NCI-H2029 (cell line): ENCODE results near the gene TFE3.
"Not testable (repeated sequence)": the region's sequence is repeated elsewhere in the genome, so short reads cannot be mapped to it uniquely, and the experiment has no call there.

Experiments used
- DNase-seq: peaks from one replicate; lab custom pipeline; 2025; lab: John Stamatoyannopoulos, UW

Gene TFE3

DNA sequence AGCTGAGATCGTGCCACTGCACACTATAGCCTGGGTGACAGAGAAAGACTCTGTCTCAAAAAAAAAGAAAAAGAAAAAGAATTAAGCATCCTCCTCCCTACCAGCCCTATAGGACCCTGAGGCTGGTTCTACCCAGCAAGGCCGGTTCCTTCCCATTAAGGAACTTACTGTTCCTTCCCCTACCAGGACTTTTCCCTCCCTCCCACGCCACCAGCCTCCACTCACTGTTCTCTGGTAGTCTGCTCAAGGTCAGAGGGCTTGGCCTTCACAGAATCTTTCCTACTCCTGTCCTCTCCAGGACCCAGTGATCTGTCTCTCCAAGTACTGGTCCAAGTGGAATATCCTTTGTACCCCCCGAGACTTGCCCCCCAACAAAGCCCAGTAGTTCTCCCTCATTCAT is 42.5 kb downstream of the TFE3 start:
- no peak for DNase-seq

DNA sequence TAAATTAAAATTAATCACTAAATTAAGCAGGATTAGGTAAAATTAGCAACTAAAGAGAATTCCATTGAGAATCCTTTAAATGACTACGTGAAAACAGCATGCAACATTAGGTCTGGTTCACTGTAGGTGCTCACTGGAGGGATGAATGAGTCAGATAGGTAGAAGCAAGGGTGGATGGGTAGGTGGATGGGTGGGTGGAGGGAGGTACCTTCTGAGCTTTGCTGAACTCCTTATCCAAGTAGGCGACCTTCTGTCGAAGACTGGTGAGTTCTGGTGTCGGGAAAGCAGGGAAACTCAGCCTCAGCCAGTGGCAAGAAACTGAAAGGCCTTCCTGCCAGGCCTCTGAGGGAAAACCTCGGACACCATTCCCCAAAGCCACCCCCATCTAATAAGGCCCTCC is 44.1 kb downstream of the TFE3 start:
- no peak for DNase-seq

DNA sequence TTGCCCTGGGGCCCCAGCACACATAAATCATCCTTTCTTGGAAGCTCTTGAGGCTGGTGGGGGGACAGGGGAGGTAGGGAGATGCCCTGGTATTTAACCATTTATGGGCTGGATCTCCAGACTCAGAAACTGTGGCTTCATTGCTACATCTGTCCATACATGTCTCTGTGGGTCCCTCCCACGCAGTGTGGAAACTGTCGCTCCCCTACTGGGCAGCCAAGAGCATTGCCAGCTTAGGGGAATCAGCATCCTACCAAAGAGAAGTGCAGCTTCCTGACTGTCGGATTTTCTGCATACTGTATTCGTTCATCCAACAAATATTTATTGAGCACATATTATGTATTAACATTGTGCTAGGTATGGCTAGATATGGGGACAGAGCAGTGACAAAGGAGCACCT is 44.8 kb downstream of the TFE3 start:
- DNase-seq: no peak

DNA sequence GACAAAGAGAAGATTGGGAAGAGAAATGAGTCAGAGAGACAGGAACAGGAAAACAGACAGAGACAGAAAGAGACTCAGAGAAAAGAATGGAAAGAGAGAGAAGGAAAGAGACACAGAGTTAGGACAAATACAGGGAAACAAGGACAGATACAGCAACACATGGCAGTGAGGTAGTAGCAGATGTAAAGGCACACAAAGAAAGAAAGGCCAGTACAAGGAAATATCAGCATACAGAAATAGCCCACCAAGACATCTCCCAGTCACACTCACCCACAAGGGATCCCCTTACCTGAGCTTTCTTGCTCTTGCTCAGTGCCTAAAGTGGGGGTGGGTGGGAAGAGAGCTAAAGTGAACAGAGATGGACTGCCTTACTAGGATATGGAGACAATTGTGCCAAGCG is 45.3 kb downstream of the TFE3 start:
- DNase-seq: no peak

GRCh38 chrX:48997455-48997854 is 45.7 kb downstream of the TFE3 start:
- no peak for DNase-seq

DNA sequence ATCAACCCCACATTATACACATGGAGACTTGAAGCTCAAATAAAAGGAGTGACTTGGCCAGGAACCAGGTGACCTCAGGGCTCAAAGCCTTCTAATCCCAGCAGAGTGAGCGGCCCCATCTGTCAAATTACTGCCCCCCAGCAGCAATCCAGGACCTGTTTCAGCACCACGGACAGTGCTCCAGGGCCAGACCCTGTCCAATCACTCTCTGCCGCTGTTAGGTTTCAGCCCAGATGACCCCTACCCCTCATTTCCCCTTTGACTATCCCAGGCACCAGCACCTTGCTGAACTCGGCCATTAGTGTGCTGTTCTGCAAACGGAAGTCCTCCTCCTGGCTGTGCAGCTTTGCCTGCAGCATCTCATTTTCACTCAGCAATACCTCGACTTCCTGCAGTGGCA is 46.2 kb downstream of the TFE3 start:
- no peak for DNase-seq

- no peak for DNase-seq
Measured at GRCh38 chrX:48992341-48992740, 50.8 kb downstream of the TFE3 start.

DNA sequence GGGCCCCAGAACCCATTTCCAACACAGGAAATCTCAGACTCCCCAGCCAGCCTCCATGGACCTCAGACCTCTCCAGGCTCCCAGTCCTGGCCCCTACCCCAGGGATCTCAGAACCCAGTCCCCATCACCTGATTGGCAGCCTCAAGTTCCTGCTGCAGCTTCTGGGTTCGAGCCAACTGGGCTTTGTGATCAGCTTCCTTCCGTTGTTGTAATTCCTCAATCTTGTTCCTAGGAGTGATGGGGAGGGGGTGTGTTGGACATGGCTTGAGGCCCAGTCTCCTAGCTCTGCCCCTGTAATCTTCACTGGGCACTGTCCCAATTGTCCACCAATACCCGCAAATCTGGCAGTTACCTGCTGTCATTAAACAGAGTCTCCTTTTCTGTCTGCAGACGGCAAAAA is 53.7 kb downstream of the TFE3 start:
- DNase-seq: no peak

GRCh38 chrX:48983896-48984295 is 59.3 kb downstream of the TFE3 start:
- DNase-seq: no peak

GRCh38 chrX:48983081-48983480 is 60.1 kb downstream of the TFE3 start:
- no peak for DNase-seq

GRCh38 chrX:48981178-48981577 is 62.0 kb downstream of the TFE3 start:
- DNase-seq: no peak

GRCh38 chrX:48980341-48980740 is 62.8 kb downstream of the TFE3 start:
- not testable (repeated sequence) for DNase-seq
